ENCODE data around the gene NSUN7. TPM values are rescaled to one million over a fixed set of nuclear protein-coding genes. Genes with fewer than 3 reads are reported as not detected.

Gene NSUN7
- total RNA-seq, 1 experiment from 2014 or later: 6.7 TPM

- ATAC-seq: no peak
- no peaks in the 10 kb centered on the region for H3F3A ChIP-seq (ENCODE audit: low read length, unreplicated experiment)
- intact Hi-C loops (cut with micrococcal nuclease): no loop called here
- no peaks in the 10 kb centered on the region for H3K9me2 ChIP-seq (replicated peaks; ENCODE audit: low read length)
- no peak for TF ChIP-seq EZH2 (IDR thresholded peaks at IDR 0.05; ENCODE audit: low read length, unreplicated experiment)
- no peak for TF ChIP-seq EZH2phosphoT487 (IDR thresholded peaks at IDR 0.05; ENCODE audit: borderline replicate concordance, low read length)
- no peak for TF ChIP-seq CTCF (conservative IDR thresholded peaks at IDR 0.05; ENCODE audit: low read depth, low read length)
- H3K27ac ChIP-seq (ENCODE audit: low read length): no peak overlapping the region
- H3K27me3 ChIP-seq (ENCODE audit: low read length): no peaks in the 10 kb centered on the region
- H3K79me2 ChIP-seq (ENCODE audit: low read length): no peaks in the 10 kb centered on the region
- H3K4me1 ChIP-seq (ENCODE audit: insufficient read depth, low read length): no peaks in the 10 kb centered on the region
- ChIA-PET POLR2A (ENCODE audit: unreplicated experiment) (no interaction called here), CTCF (no interaction called here)
- no peaks in the 10 kb centered on the region for H3K9me3 ChIP-seq (ENCODE audit: low read length)
- H2AFZ ChIP-seq (ENCODE audit: low read length): no peak overlapping the region
- no peaks in the 10 kb centered on the region for H4K20me1 ChIP-seq (ENCODE audit: low read length)
- no peak overlapping the region for H3K4me3 ChIP-seq (ENCODE audit: low read length)
- no peak overlapping the region for H3K4me2 ChIP-seq (ENCODE audit: low read length)
- no peaks in the 10 kb centered on the region; the same call in 1 of the 2 replicates for H3K36me3 ChIP-seq (ENCODE audit: low read depth, low read length)
- no peak for DNase-seq
- H3K9ac ChIP-seq (ENCODE audit: low read length): no peak overlapping the region
- no TSS peak for BruUV-seq (replicated peaks)
Observed at GRCh38 chr4:40832175-40832574, 82.4 kb downstream of the NSUN7 start.

GRCh38 chr4:40833212-40833611, 83.5 kb downstream of the NSUN7 start:
- no peaks in the 10 kb centered on the region for H4K20me1 ChIP-seq (ENCODE audit: low read length)
- H3K9ac ChIP-seq (ENCODE audit: low read length): no peak overlapping the region
- CTCF ChIA-PET: no interaction called here
- H3K9me3 ChIP-seq (ENCODE audit: low read length): no peaks in the 10 kb centered on the region
- no peaks in the 10 kb centered on the region for H3K9me2 ChIP-seq (replicated peaks; ENCODE audit: low read length)
- no peak overlapping the region for H3K27ac ChIP-seq (ENCODE audit: low read length)
- no peaks in the 10 kb centered on the region for H3K4me1 ChIP-seq (ENCODE audit: insufficient read depth, low read length)
- POLR2A ChIA-PET (ENCODE audit: unreplicated experiment): no interaction called here
- H2AFZ ChIP-seq (ENCODE audit: low read length): no peak overlapping the region
- no peak for TF ChIP-seq EZH2 (IDR thresholded peaks at IDR 0.05; ENCODE audit: low read length, unreplicated experiment)
- no peak for TF ChIP-seq CTCF (conservative IDR thresholded peaks at IDR 0.05; ENCODE audit: low read depth, low read length)
- no peak for TF ChIP-seq EZH2phosphoT487 (IDR thresholded peaks at IDR 0.05; ENCODE audit: borderline replicate concordance, low read length)
- H3K79me2 ChIP-seq (ENCODE audit: low read length): no peaks in the 10 kb centered on the region
- DNase-seq: no peak
- intact Hi-C loops (cut with micrococcal nuclease): no loop called here
- no peaks in the 10 kb centered on the region for H3K27me3 ChIP-seq (ENCODE audit: low read length)
- BruUV-seq (replicated peaks): no TSS peak
- H3K4me3 ChIP-seq (ENCODE audit: low read length): no peak overlapping the region
- no peak overlapping the region for H3K4me2 ChIP-seq (ENCODE audit: low read length)
- ATAC-seq: no peak
- H3K36me3 ChIP-seq (ENCODE audit: low read depth, low read length): no peaks in the 10 kb centered on the region; the same call in 1 of the 2 replicates
- H3F3A ChIP-seq (ENCODE audit: low read length, unreplicated experiment): no peaks in the 10 kb centered on the region

GRCh38 chr4:40837094-40837870, 87.5 kb downstream of the NSUN7 start:
- Histone ChIP-seq H3K9me3 (ENCODE audit: low read length) (no peaks in the 10 kb centered on the region), H3K27ac (ENCODE audit: low read length) (no peak overlapping the region), H2AFZ (ENCODE audit: low read length) (no peak overlapping the region), H3K4me3 (ENCODE audit: low read length) (no peak overlapping the region), H3K4me1 (ENCODE audit: insufficient read depth, low read length) (peaks cover 4% of the 10 kb centered on the region; the same call in 1 of the 2 replicates), H3K79me2 (ENCODE audit: low read length) (no peaks in the 10 kb centered on the region), H3K4me2 (ENCODE audit: low read length) (no peak overlapping the region), H3K9me2 (replicated peaks; ENCODE audit: low read length) (no peaks in the 10 kb centered on the region), H4K20me1 (ENCODE audit: low read length) (no peaks in the 10 kb centered on the region), H3K9ac (ENCODE audit: low read length) (no peak overlapping the region), H3K36me3 (ENCODE audit: low read depth, low read length) (no peaks in the 10 kb centered on the region), H3F3A (ENCODE audit: low read length, unreplicated experiment) (no peaks in the 10 kb centered on the region), H3K27me3 (ENCODE audit: low read length) (no peaks in the 10 kb centered on the region)
- no peak for DNase-seq
- BruUV-seq (replicated peaks): no TSS peak
- ATAC-seq: no peak
- ChIA-PET POLR2A (ENCODE audit: unreplicated experiment) (no interaction called here), CTCF (no interaction called here)
- intact Hi-C loops (cut with micrococcal nuclease): no loop called here
- TF ChIP-seq CTCF (conservative IDR thresholded peaks at IDR 0.05; ENCODE audit: low read depth, low read length): no peak
- no peak for TF ChIP-seq EZH2phosphoT487 (IDR thresholded peaks at IDR 0.05; ENCODE audit: borderline replicate concordance, low read length)
- TF ChIP-seq EZH2 (IDR thresholded peaks at IDR 0.05; ENCODE audit: low read length, unreplicated experiment): no peak

All from PC-3 (cell line).